ENCODE data around the gene MCHR1. TPM values are rescaled to one million over a fixed set of nuclear protein-coding genes. Genes with fewer than 3 reads are reported as not detected.

Gene MCHR1
- total and polyA plus RNA-seq, 4 donors, result 1.6 TPM; not detected in 3

DNA sequence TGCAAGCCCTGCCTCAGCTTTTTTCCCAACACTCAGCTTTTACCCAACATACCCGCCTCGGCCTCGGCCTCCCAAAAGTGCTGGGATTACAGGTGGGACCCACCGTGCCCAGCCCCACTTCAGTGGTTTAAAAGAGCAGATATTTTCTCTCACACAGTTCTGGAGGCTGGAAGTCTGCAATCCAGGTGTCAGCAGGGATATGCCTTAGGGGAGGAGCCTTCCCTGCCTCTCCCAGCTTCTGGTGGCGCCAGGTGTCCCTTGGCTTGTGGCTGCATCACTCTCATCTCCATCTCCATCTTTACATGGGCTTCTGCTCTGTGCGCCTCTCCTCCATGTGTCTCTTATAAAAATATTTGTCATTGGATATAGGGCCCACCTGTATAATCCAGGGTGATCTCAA is 50.0 kb downstream of the MCHR1 start:
- WGBS, 2 donors, result 93 to 98% methylated on average over 6 of the region's 6 CpGs
- no peak overlapping the region for H3K4me3 ChIP-seq (ENCODE audit: low read length in 2 of 2)
- no peaks in the 10 kb centered on the region for H3K27me3 ChIP-seq (ENCODE audit: control insufficient read depth in 1 of 2, insufficient read depth in 2 of 2, low read length in 1 of 2)
- H3K4me1 ChIP-seq (ENCODE audit: control insufficient read depth in 1 of 2, insufficient read depth in 2 of 2, low read length in 2 of 2), result peaks cover 0 to 2% of the 10 kb centered on the region in 2 donors
- H3K27ac ChIP-seq (ENCODE audit: low read depth in 1 of 2, low read length in 2 of 2), result no peak overlapping the region
- ATAC-seq (ENCODE audit: low FRiP score) (no peak), DNase-seq (no peak)
- H3K9me3 ChIP-seq (ENCODE audit: control insufficient read depth, low read length), result no peaks in the 10 kb centered on the region
- intact Hi-C loops (cut with DNase I), result no loop called here
- H3K36me3 ChIP-seq (ENCODE audit: control insufficient read depth in 1 of 2, insufficient read depth in 2 of 2, low read length in 1 of 2), result no peaks in the 10 kb centered on the region

Other genes starting within 250 kb of the MCHR1 start
- gene MRTFA, start 42.8 kb upstream of the MCHR1 start, total RNA-seq, result 10 to 100 TPM; 73.6 to 77.4 TPM
- gene MRTFA, start 42.8 kb upstream of the MCHR1 start, polyA plus RNA-seq, result 10 to 100 TPM; 12.9 to 30.2 TPM
- gene SLC25A17, start 139.9 kb downstream of the MCHR1 start, total RNA-seq, result 10 to 100 TPM; 12.6 to 14.2 TPM
- gene SLC25A17, start 139.9 kb downstream of the MCHR1 start, polyA plus RNA-seq, result 10 to 100 TPM in 1 of 2 donors, 1 to 10 TPM in 1; 6.0 to 15.2 TPM
- gene ST13, start 177.2 kb downstream of the MCHR1 start, total RNA-seq, result 100 to 1,000 TPM; 172 to 182 TPM
- gene ST13, start 177.2 kb downstream of the MCHR1 start, polyA plus RNA-seq, result 100 to 1,000 TPM; 117 to 177 TPM
- 10 to 100 TPM in 1 of 2 donors, 1 to 10 TPM in 1; 9.4 to 14.9 TPM for gene XPNPEP3, start 177.7 kb downstream of the MCHR1 start, total RNA-seq
- gene XPNPEP3, start 177.7 kb downstream of the MCHR1 start, polyA plus RNA-seq, result 1 to 10 TPM in 1 of 2 donors, under 1 TPM in 1; 0.38 to 4.8 TPM
- not detected for gene DNAJB7, start 182.6 kb downstream of the MCHR1 start, total RNA-seq
- gene DNAJB7, start 182.6 kb downstream of the MCHR1 start, polyA plus RNA-seq, result not detected